ENCODE data around the gene TRAF6. TPM values are rescaled to one million over a fixed set of nuclear protein-coding genes. Genes with fewer than 3 reads are reported as not detected.
A peak's percentile ranks its signal among the peaks of the same experiment; 100 is the strongest.

The TRAF6 gene
- polyA plus RNA-seq, 2 of the 4 experiments (the other 2 are of a cell fraction), result 4.6 to 9.6 TPM

GRCh38 chr11:36532941-36533601, 23.0 kb upstream of the TRAF6 start (continued):
- no peak for TF ChIP-seq ZFP36 (IDR thresholded peaks at IDR 0.05; ENCODE audit: borderline replicate concordance, partially characterized antibody)
- no peak for TF ChIP-seq PBX3 (IDR thresholded peaks at IDR 0.05)
- no peak for TF ChIP-seq NFE2L2 (conservative IDR thresholded peaks at IDR 0.05; ENCODE audit: low read length)

DNA sequence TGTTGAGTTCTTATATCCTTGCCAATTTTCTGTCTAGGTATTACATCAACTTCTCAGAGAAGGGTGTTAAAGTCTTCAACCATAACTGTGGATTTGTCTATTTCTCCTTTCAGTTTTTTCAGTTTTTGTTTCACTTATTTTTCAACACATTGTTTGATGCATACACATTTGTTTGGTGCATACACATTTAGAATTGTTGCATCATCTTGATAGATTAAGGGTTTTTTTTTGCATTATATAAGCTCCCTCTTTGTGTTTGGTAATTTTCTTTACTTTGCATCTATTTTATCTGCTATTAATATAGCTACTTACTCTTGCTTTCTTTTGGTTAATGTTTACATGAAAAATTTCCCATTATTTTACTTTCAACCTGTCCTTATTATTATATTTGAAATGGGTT, 20.8 kb upstream of the TRAF6 start:
- Histone ChIP-seq H3K9me3 (no peaks in the 10 kb centered on the region), H3K4me1 (no peaks in the 10 kb centered on the region), H3K4me3 (no peak overlapping the region), H3K4me2 (no peak overlapping the region), H3K27ac (no peak overlapping the region)
- ChIA-PET CTCF (interaction anchor here (1.2 kb wide), 1 partner anchor 35 kb away, joined by 3 read pairs; no protein-coding TSS in a partner anchor), POLR2A (no interaction called here)
- no peak for DNase-seq (ENCODE audit: low read depth in 1 of 2, low spot score in 1 of 2)
- ATAC-seq, result no peak
- peak; percentile 39 for FAIRE-seq
- TF ChIP-seq CHD4 (IDR thresholded peaks at IDR 0.05; ENCODE audit: borderline replicate concordance) (no peak), KDM1A (IDR thresholded peaks at IDR 0.05; ENCODE audit: low read depth) (no peak), NPAS2 (CRISPR knock-in tag; IDR thresholded peaks at IDR 0.05; ENCODE audit: borderline replicate concordance) (no peak), ELK1 (IDR thresholded peaks at IDR 0.05; ENCODE audit: low read depth, low read length) (no peak), PBX3 (IDR thresholded peaks at IDR 0.05) (no peak), HEYL (CRISPR knock-in tag; IDR thresholded peaks at IDR 0.05) (no peak), REST (IDR thresholded peaks at IDR 0.05) (no peak), JUNB (IDR thresholded peaks at IDR 0.05) (no peak), HOXB5 (CRISPR knock-in tag; IDR thresholded peaks at IDR 0.05) (no peak), KDM5A (IDR thresholded peaks at IDR 0.05) (no peak), CBX2 (IDR thresholded peaks at IDR 0.05; ENCODE audit: borderline replicate concordance, low read depth) (no peak), CHD2 (IDR thresholded peaks at IDR 0.05; ENCODE audit: low read length, partially characterized antibody) (no peak), POLR2AphosphoS2 (conservative IDR thresholded peaks at IDR 0.05; ENCODE audit: low read length) (no peak), GATA3 (IDR thresholded peaks at IDR 0.05; ENCODE audit: borderline replicate concordance) (no peak), FOSB (CRISPR knock-in tag; IDR thresholded peaks at IDR 0.05) (no peak), RCOR1 (IDR thresholded peaks at IDR 0.05; ENCODE audit: low read depth, low read length) (no peak), NR3C1 (IDR thresholded peaks at IDR 0.05) (no peak)
- TF ChIP-seq, protein P1, sequence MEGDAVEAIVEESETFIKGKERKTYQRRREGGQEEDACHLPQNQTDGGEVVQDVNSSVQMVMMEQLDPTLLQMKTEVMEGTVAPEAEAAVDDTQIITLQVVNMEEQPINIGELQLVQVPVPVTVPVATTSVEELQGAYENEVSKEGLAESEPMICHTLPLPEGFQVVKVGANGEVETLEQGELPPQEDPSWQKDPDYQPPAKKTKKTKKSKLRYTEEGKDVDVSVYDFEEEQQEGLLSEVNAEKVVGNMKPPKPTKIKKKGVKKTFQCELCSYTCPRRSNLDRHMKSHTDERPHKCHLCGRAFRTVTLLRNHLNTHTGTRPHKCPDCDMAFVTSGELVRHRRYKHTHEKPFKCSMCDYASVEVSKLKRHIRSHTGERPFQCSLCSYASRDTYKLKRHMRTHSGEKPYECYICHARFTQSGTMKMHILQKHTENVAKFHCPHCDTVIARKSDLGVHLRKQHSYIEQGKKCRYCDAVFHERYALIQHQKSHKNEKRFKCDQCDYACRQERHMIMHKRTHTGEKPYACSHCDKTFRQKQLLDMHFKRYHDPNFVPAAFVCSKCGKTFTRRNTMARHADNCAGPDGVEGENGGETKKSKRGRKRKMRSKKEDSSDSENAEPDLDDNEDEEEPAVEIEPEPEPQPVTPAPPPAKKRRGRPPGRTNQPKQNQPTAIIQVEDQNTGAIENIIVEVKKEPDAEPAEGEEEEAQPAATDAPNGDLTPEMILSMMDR (IDR thresholded peaks at IDR 0.05), result no peak
- TF ChIP-seq, protein P2, sequence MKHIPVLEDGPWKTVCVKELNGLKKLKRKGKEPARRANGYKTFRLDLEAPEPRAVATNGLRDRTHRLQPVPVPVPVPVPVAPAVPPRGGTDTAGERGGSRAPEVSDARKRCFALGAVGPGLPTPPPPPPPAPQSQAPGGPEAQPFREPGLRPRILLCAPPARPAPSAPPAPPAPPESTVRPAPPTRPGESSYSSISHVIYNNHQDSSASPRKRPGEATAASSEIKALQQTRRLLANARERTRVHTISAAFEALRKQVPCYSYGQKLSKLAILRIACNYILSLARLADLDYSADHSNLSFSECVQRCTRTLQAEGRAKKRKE (CRISPR knock-in tag; IDR thresholded peaks at IDR 0.05; ENCODE audit: low read depth), result no peak
- TF ChIP-seq, protein P3, sequence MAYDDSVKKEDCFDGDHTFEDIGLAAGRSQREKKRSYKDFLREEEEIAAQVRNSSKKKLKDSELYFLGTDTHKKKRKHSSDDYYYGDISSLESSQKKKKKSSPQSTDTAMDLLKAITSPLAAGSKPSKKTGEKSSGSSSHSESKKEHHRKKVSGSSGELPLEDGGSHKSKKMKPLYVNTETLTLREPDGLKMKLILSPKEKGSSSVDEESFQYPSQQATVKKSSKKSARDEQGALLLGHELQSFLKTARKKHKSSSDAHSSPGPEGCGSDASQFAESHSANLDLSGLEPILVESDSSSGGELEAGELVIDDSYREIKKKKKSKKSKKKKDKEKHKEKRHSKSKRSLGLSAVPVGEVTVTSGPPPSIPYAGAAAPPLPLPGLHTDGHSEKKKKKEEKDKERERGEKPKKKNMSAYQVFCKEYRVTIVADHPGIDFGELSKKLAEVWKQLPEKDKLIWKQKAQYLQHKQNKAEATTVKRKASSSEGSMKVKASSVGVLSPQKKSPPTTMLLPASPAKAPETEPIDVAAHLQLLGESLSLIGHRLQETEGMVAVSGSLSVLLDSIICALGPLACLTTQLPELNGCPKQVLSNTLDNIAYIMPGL (CRISPR knock-in tag; IDR thresholded peaks at IDR 0.05; ENCODE audit: borderline replicate concordance), result no peak
